Fibroblast of the conjunctiva (primary cell): Measurements from ENCODE around the gene RNU5D-1.
"Not testable (repeated sequence)": the region's sequence is repeated elsewhere in the genome, so short reads cannot be mapped to it uniquely, and the experiment has no call there.

Source experiments
- DNase-seq: peaks from one replicate; pipeline ENCODE4 v3.0.0-alpha.2; 2010; ENCODE audit warnings: low read depth

Gene RNU5D-1

DNA sequence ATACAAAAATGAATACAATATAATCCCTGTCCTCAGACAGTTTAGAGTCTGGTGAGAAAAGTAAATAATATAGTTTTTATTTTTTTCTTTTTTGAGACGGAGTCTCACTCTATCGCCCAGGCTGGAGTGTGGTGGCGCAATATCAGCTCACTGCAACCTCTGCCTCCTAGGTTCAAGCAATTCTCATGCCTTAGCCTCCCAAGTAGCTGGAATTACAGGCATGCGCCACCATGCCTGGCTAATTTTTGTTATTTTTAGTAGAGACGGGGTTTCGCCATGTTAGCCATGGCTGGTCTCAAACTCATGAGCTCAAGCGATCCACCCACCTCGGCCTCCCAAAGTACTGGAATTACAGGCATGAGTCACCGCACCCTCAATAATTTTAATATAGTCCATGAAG, 31.6 kb downstream of the RNU5D-1 start:
- not testable (repeated sequence) for DNase-seq

DNA sequence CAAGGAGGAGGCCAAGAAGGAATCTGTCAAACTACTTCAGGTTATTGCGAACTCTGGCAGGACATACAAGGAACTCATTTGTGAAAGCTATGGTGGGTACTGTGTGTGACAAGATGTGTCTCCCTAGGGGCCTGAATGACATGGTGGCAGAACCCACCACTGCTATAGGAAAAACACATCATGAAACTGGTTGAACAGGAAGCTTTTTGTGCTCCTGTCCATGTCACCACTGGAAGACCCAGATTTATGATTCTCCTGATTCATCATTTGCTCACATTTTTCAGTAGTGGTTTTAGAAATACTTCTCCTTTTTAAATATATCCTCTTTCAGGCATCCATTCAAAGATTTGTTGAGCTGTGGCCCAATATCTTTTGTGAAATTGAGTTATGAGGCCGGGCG, 32.8 kb downstream of the RNU5D-1 start:
- no peak for DNase-seq

DNA sequence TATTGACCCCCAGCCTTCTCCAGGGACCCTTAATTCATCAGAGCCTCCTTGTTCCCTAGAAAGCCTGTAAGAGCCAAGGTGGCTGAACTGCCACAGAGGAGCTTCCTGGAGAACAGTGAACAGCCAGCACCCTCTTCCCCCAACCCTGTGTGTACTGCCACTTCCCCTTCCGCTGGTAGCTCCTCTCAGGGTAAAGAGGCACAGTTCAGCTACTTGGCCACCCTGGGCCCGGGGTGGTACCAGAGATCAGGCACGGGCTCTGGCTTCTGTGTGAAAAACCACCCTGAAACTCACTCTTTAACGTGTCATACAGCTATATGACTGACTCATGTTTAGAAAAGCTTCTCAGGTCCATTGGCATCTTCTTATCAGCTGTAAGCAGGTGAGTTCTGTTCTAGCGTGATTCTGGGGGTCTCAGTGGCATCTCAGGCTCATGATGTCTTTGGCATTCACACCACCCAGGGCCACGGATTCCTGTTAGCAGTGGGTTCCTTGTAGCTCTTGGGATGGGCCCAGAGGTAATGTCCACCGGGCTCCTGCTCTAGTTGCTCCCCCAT, 34.1 kb downstream of the RNU5D-1 start:
- no peak for DNase-seq

DNA sequence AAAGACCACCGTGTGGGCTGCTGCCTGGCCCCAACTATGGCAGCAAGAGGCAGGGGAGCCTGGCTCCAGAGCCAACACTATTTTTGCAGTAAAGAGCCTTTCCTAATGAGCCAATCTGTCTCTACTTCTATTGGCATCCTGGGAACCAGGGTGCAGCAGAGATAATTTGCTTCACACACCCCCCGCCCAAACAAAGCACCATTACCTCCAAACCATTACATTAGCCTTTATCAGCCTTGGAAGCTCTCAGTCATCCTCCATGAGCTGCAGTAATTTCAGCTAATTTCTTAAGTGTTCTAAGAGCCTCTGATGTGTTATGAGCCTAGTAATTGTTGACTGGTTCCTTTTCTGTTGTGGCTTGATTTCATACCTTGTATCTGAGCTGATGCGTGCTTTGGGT, 34.9 kb downstream of the RNU5D-1 start:
- DNase-seq = no peak

DNA sequence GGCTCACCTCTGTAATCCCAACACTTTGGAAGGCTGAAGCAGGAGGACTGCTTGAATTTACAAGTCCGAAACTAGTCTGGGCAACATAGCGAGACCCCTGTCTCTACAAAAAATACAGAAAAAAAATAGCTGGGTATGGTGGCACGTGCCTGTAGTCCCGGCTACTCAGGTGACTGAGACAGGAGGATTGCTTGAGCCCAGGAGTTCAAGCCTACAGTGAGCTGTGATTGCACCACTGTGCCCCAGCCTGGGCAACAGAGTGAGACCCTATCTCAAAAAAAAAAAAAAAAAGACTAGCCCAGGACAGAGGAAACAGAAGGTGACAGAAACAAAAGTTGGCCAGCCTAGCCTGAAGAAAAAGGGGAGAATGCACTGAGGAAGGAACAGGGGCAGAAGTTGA, 35.3 kb downstream of the RNU5D-1 start:
- no peak for DNase-seq

DNA sequence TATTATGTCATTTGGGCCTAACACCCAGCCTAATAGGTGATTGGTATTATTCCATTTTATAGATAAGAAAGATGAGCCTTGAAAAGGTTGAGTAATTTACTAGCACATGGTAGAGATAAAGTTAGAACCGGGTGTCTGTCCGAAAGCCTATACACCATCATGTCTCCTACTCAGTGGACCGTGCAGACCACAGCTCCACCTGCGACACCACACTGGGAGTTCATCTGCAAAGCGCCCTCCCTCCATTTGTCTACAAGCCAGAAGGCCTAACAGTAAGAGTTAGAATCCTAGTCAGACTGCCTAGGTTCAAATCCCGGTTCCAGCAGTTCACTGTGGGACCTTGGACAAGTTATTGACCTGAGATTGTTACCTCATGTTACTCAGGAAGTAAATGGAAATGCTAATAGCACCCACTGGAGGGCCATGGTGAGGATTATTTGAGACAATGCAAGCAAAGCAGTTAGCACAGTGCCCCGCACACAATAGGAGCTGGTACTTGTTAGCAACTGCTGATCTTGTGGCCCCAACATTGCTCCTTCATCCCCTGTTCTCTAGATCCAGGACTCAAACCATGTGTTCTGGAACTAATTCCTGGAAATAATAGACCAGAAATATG, 36.0 kb downstream of the RNU5D-1 start:
- no peak for DNase-seq

DNA sequence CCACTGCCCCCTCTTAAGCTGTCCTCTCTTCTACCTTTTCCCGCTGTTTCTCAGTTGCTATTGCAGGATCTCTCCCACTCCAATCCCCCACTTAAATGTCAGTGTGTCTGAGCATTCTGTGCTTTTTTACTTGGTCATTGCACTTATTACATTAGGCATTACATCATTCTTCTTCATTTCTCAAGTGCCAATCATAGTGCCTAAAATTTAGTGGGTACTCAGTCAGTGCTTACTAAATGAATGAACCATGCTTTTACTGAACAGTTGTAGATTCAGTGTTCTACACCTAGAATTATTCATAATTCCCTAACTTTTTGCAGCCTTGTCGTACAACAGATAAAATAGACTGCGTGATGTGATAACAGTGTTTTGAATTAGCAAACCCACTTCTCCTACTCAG, 37.1 kb downstream of the RNU5D-1 start:
- DNase-seq = no peak

DNA sequence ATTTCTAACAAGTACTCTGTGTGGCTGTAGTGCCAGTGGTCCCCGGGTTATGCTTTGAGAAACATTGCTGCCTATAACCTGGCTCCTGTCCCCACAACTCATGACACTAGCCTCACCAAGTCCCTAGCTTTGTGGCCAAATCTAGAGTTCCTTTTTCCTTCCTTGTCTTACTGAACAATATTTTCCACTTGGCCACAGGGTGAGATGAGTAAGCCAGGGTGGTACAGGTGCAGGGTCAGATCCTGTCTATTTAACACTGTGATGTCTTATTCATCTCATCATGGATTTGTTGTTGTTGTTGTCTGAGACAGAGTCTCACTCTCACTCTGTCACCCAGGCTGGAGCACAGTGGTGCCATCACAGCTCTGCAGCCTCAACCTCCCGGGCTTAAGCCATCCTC, 37.8 kb downstream of the RNU5D-1 start:
- no peak for DNase-seq

DNA sequence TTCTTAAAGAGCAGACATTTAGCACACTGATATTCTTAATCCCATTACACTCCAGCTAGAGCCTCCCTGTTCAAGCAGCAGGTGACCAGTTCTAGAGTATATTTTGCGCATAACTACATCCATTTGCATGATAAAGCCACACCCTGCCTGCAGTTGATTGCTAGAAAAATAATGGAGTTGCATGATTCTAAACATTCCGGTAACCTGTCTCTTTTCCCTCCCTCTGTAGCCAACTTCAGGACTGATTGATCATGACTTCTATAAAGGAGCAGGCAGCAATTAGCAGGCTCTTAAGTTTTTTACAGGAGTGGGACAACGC, 41.6 kb downstream of the RNU5D-1 start:
- no peak for DNase-seq

DNA sequence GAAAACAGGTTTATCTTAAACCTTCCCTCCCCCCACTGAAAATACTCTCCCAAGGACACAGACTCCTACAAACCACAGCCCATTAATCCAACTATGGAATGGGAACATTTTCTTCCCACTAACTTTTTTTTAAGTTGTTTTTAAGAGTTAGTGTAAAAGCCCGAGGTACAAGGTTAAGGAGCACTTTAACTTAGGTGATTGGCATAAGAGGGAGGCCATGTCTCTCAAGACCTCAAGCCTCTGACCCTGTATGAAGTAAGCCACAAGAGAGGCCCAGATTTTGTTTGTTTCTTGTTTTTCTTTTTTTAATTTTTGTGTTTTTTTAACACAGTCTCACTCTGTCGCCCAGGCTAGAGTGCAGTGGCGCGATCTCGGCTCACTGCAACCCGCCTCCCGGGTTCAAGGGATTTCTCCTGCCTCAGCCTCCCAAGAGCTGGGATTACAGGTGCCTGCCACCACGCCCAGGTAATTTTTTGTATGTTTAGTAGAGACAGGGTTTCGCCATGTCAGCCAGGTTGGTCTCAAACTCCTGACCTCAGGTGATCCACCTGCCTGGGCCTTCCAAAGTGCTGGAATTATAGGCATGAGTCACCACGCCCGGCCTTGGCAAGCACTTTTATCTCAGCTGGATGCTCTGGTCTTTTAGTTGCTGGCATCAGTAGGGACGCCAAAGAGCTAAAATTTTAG, 42.1 kb downstream of the RNU5D-1 start:
- DNase-seq = no peak

DNA sequence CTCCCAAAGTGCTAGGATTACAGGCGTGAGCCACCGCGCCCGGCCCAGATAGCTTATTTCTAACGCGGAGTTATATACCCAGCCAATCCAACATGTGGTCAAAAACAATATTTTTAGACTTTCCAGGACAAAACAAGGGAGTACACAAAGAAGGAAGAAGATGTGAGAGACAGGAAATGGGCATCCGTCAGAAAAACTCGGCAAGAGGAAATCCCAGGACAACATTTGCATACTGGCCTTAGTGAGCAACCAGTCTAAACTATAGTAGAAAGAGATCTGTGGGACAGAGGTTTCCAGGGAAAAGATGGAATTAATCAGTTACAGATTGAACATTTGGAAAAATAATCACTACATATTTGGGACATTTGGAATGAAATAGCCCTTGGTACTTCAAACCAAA, 45.1 kb downstream of the RNU5D-1 start:
- no peak for DNase-seq

DNA sequence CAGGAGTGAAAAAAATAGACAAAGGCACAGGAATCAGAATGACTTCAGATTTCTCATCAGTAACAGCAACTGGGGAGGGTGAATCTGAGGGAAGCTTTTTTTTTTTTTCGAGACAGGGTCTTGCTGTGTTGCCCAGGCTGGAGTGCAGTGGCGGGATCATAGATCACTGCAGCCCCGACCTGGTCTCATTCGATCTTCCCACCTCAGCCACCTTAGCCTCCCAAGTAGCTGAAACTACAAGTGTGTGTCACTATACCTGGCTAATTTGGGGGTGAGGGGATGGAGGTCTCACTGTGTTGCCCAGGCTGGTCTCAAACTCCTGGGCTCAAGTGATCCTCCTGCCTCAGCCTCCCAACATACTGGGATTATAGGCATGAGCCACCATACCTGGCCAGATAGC, 45.8 kb downstream of the RNU5D-1 start:
- DNase-seq = no peak

DNA sequence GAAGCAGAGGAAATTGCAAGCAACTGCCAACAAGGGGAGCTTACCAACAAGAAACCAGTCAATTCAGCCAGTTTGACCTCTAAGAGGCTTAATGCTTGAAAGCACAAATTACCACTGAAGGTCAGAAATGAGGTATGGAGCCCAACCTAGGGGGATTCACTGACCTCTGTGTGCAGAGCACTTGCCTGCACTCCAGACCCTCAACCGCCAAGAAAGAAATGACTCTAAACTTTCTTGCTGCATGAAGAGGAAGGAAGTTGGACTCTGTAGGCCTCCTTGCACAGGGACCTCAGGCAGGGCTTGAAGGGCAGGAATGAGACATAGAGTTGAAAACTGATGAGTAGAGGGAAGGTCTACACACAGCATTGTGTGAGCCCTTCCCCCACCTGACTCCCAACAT, 46.4 kb downstream of the RNU5D-1 start:
- no peak for DNase-seq

DNA sequence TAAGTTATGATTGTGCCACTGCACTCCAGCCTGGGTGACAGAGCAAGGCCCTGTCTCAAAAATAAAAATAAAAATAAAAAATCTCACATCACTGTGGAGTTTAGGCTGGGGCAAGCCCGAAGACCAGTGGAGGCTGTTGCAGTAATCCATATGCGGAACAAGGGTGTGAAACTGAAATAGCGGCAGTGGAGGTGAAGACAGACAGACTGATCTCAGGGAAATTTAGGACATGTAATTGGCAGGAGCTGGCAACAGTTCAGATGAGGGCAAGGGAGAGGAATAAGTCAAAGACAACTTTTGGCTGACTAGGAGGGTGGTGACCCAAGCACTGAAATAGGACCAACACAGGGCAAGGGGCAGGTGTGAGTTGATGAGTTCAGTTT, 48.1 kb downstream of the RNU5D-1 start:
- DNase-seq = no peak

DNA sequence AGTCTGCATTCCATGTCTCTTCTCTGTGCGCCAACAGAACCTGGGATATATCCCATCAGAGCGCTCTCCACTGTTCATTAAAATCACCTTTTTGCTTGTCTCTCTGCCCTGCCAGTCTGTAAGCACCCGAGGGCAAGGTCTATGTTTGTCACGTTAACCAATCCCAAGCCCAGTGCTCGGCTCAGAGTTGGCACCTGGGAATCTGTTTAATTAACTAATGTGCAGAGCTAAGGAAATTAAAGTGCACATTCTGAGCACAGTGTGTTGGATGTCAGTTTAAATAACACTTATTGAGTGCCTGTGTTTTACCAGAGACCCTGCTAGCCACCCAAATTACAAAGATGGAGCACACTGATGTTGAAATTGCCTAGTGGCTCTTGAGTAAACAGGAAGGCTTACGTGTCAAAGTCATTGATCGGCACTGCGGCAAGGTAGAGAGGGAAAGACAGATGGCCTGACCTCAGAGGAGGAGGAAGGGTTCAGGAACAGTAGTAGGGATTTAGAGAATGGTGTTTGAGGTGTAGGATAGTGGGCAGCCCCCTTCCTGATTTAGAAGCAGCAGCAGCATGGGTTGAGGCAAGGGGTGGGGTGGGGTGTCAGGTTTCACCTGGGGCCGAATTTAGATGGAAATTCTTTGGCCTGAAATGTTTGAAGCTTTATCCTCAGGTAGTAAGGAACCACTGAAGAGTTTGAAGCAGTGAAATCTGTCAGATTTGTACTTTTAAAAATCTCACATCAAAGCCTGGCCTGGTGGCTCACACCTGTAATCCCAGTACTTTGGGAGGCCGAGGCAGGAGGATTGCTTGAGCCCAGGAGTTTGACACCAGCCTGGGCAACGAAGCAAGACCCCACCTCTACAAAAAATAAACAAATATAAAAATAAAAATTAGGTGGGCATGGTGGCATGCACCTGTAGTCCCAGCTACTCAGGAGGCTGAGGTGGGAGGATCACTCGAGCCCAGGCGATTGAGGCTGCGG, 48.8 kb downstream of the RNU5D-1 start:
- DNase-seq = no peak
